Stimulated activated naive B cell treated with anti-CD40 and anti-IgM and Interleukin-4, amounts not matched to agents 10 μg/mL and 1 μg/mL and 100 μg/mL, for 72 hours (primary cell): Measurements from ENCODE around the gene C20orf144.
"Not testable (repeated sequence)": the region's sequence is repeated elsewhere in the genome, so short reads cannot be mapped to it uniquely, and the experiment has no call there.

Experiments used
- ATAC-seq, 2 donors: fragments of 150-1000 bp; cut with Tn5 transposase; replicated peaks; 2 replicates each; pipeline ENCODE4 v1.10.0; 2021; ENCODE audit warnings: moderate library complexity in 1 of 2
- DNase-seq: peaks from one replicate; pipeline ENCODE4 v3.0.0; 2021
- H3K27ac Mint-ChIP-seq: one replicate; pipeline ENCODE4 v1.8.0; 2022; ENCODE audit warnings: mild to moderate bottlenecking, mixed read lengths
- H3K27me3 Mint-ChIP-seq, 2 donors: one replicate each; pipeline ENCODE4 v1.8.0; 2022; ENCODE audit warnings: mixed read lengths in 2 of 2
- H3K36me3 Mint-ChIP-seq, 2 donors: one replicate each; pipeline ENCODE4 v1.8.0; 2022; ENCODE audit warnings: mixed read lengths in 2 of 2, mild to moderate bottlenecking in 1 of 2
- H3K4me1 Mint-ChIP-seq, 2 donors: one replicate each; pipeline ENCODE4 v1.8.0; 2022; ENCODE audit warnings: mixed read lengths in 2 of 2, mild to moderate bottlenecking in 1 of 2
- H3K4me3 Mint-ChIP-seq, 2 donors: one replicate each; pipeline ENCODE4 v1.8.0; 2022; ENCODE audit warnings: mild to moderate bottlenecking in 2 of 2, mixed read lengths in 2 of 2, moderate library complexity in 1 of 2
- H3K9me3 Mint-ChIP-seq, 2 donors: one replicate each; pipeline ENCODE4 v1.8.0; 2022; ENCODE audit warnings: mixed read lengths in 2 of 2, mild to moderate bottlenecking in 1 of 2

Gene C20orf144

DNA sequence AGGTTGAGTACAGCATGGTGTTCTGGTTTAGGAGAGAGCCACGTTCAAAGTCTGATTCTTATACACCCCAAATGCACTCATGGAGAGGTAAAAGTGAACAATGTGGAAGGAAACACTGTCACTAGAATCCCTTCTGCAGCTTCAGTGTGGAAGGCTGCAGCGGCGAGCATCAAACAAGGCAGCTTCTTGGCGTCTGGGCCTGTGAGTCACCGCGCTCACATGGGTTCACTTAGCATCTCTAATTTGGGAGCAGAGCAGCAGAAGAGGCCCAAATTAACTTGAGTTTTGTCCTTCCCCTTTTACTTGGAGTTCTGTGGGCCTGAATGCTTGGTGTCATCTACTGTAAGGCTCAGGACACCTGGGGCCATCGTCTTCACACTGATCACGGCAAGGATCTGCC, 35.0 kb downstream of the C20orf144 start:
- H3K27me3 Mint-ChIP-seq: no peaks in the 10 kb centered on the region
- ATAC-seq: no peak

DNA sequence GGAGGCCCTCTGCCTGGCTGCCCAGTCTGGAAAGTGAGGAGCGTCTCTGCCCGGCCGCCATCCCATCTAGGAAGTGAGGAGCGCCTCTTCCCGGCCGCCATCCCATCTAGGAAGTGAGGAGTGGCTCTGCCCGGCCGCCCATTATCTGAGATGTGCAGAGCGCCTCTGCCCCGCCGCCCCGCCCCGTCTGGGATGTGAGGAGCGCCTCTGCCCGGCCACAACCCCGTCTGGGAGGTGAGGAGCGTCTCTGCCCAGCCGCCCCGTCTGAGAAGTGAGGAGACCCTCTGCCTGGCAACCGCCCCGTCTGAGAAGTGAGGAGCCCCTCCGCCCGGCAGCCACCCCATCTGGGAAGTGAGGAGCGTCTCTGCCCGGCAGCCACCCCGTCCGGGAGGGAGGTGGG, 36.8 kb downstream of the C20orf144 start:
- H3K27me3 Mint-ChIP-seq, H3K9me3 Mint-ChIP-seq, H3K4me3 Mint-ChIP-seq, H3K4me1 Mint-ChIP-seq, DNase-seq, ATAC-seq, H3K27ac Mint-ChIP-seq, H3K36me3 Mint-ChIP-seq: not testable (repeated sequence)

More for the DNA sequence above, 35.0 kb downstream of the C20orf144 start:
- Mint-ChIP-seq H3K4me3 (no peak overlapping the region), H3K4me1 (no peaks in the 10 kb centered on the region), H3K36me3 (peaks cover 2 to 8% of the 10 kb centered on the region in 2 donors), H3K27ac (no peak overlapping the region), H3K9me3 (peaks cover 0 to 3% of the 10 kb centered on the region in 2 donors)
- DNase-seq: no peak

DNA sequence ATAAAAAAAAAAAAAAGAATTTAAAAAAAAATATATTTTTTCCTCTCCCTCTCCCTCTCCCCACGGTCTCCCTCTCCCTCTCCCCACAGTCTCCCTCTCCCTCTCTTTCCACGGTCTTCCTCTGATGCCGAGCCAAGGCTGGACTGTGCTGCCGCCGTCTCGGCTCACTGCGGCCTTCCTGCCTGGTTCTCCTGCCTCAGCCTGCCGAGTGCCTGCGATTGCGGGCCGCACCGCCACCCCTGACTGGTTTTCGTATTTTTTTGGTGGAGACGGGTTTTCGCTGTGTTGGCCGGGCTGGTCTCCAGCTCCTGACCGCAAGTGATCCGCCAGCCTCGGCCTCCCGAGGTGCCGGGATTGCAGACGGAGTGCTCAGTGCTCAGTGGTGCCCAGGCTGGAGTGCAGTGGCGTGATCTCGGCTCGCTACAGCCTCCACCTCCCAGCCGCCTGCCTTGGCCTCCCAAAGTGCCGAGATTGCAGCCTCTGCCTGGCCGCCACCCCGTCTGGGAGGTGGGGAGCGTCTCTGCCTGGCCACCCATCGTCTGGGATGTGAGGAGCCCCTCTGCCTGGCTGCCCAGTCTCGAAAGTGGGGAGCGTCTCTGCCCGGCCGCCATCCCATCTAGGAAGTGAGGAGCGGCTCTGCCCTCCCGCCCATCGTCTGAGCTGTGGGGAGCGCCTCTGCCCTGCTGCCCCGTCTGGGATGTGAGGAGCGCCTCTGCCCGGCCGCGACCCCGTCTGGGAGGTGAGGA, 38.7 kb downstream of the C20orf144 start:
- not testable (repeated sequence) for H3K36me3 Mint-ChIP-seq, ATAC-seq, DNase-seq, H3K4me1 Mint-ChIP-seq, H3K4me3 Mint-ChIP-seq, H3K27me3 Mint-ChIP-seq, H3K27ac Mint-ChIP-seq, H3K9me3 Mint-ChIP-seq

DNA sequence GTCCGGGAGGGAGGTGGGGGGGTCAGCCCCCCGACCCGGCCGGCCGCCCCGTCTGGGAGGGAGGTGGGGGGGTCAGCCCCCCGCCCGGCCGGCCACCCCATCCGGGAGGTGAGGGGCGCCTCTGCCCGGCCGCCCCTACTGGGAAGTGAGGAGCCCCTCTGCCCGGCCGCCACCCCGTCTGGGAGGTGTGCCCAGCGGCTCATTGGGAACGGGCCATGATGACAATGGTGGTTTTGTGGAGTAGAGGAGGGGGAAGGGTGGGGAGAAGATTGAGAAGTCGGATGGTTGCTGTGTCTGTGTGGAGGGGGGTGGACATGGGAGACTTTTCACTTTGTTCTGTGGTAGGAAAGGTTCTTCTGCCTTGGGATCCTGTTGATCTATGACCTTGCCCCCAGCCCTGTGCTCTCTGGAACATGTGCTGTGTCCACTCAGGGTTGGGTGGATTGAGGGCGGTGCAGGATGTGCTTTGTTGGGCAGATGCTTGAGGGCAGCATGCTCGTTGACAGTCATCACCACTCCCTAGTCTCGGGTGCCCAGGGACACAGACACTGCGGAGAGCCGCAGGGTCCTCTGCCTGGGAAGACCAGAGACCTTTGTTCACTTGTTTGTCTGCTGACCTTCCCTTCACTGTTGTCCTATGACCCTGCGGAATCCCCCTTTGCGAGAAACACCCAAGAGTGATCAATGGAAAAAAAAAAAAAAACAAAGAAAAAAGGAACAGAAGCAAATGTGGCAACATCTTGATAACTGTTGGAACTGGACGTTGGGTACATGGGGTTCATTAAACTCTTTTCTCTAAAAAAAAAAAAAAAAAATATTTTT, 39.7 kb downstream of the C20orf144 start:
- Mint-ChIP-seq H3K4me1 (no peaks in the 10 kb centered on the region), H3K4me3 (no peak overlapping the region), H3K36me3 (peaks cover 2 to 8% of the 10 kb centered on the region in 2 donors), H3K9me3 (peaks cover 0 to 3% of the 10 kb centered on the region in 2 donors), H3K27ac (no peak overlapping the region), H3K27me3 (no peaks in the 10 kb centered on the region)
- ATAC-seq (no peak), DNase-seq (no peak)

DNA sequence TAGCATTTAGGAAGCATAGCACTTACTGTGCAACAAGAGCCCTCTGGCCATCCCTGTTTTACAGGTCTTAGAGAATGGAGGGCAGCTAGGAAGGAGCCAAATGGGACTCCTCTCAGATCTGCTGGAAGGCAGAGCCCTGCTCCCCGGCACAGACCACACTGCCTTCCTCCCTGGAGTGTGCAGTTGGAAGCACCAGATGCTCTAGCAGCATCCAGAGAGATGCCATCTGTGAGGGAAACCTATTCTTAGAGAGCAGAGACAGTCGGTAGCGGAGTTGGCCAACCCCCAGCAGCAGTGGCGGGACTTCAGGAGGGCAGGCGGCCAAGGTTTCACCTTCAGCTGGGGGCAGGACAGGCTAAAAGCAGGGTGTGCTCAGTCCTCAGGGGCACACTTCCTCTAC, 40.7 kb downstream of the C20orf144 start:
- H3K36me3 Mint-ChIP-seq: peaks cover 5 to 14% of the 10 kb centered on the region in 2 donors
- H3K27me3 Mint-ChIP-seq: no peaks in the 10 kb centered on the region
- peaks cover 0 to 3% of the 10 kb centered on the region in 2 donors for H3K9me3 Mint-ChIP-seq
- no peak overlapping the region for H3K4me3 Mint-ChIP-seq
- no peaks in the 10 kb centered on the region for H3K4me1 Mint-ChIP-seq
- no peak for DNase-seq
- no peak for ATAC-seq
- no peak overlapping the region for H3K27ac Mint-ChIP-seq

DNA sequence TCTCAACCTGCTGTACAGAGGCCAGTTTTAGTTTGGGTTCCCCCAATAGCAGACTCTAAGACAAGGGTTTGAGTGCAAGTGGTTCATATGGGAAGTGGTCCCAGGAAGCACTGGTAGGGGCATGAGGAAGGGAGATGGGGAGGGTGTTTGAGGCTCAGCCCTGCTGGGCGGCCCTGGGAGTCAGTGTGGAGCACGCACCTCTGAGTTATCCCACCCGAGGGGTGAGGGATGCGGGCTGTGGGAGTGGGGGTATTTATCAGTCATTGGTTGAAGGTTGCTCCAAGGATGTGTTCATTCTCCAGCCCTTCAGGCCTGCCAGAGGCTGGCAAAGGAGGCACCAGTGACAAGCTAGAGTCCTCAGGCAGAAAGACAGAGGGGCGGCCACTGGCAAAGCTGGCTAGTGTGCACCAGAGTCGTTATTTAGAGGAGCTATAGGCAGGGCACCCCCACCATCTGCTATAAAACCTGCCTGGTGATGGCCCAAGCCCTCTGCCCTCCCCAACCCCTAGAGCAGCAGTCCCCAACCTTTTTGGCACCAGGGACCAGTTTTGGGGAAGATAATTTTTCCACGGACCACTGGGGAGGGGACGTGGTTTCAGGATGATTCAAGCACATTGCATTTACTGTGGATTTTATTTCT, 41.5 kb downstream of the C20orf144 start:
- DNase-seq (no peak), ATAC-seq (no peak)
- no peaks in the 10 kb centered on the region for H3K27me3 Mint-ChIP-seq
- peaks cover 5 to 11% of the 10 kb centered on the region in 2 donors for H3K36me3 Mint-ChIP-seq
- H3K9me3 Mint-ChIP-seq: peaks cover 0 to 1% of the 10 kb centered on the region in 2 donors
- no peak overlapping the region for H3K4me3 Mint-ChIP-seq
- no peak overlapping the region for H3K27ac Mint-ChIP-seq
- no peaks in the 10 kb centered on the region for H3K4me1 Mint-ChIP-seq

DNA sequence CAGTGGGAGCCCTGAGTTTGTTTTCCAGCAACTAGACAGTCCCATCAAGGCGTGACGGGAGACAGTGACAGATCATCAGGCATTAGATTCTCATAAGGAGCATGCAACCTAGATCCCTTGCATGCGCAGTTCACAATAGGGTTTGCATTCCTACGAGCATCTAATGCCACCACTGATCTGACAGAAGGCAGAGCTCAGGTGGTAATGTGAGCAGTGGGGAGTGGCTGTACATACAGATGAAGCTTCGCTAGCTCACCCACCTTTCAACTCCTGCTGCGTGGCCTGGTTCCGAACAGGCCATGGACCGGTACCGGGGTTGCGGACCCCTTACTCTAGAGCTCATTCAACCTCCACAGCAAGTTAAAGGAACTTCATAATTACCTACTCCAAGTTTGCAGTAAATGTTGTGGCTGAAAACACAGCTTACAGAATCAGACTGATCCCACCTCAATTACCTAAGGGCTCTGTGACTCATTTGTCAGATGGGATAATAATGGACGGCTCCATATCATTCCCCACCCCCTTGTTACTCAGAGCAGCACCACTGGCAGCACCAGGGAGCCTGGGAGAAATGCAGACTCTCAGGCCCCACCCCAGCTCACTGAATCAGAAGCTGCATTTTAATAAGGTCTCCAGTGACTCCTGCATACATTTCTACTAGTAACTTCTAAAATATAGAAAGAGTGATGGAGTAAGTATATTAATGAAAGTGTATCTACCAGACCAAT, 42.2 kb downstream of the C20orf144 start:
- Mint-ChIP-seq H3K4me1 (peaks cover 0 to 3% of the 10 kb centered on the region in 2 donors), H3K27me3 (no peaks in the 10 kb centered on the region), H3K27ac (no peak overlapping the region), H3K4me3 (no peak overlapping the region), H3K36me3 (peaks cover 5 to 11% of the 10 kb centered on the region in 2 donors), H3K9me3 (peaks cover 0 to 1% of the 10 kb centered on the region in 2 donors)
- ATAC-seq: no peak
- DNase-seq: no peak

DNA sequence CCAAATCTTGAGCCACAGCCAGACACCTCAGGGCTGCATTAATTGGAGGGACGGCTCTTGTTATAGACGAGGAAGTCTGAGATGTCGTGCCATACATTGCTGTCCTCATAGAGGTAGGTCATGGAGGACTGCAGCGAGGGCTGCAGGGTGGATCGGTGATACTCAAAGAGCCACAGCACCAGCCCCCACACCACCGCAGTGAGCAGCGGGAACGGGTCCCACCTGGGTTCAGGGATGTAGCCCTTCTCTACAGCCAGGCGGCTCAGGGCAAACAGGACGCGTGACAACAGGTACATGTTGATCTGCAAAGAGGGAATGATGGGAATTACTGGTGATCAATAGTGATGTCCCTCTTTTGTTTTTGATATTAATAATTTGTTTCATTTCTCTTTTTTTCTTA, 45.5 kb downstream of the C20orf144 start:
- no peaks in the 10 kb centered on the region for H3K27me3 Mint-ChIP-seq
- no peak overlapping the region for H3K4me3 Mint-ChIP-seq
- H3K27ac Mint-ChIP-seq: no peak overlapping the region
- no peak for DNase-seq
- peaks cover 5 to 13% of the 10 kb centered on the region in 2 donors for H3K4me1 Mint-ChIP-seq
- no peaks in the 10 kb centered on the region for H3K9me3 Mint-ChIP-seq
- peaks cover 17 to 25% of the 10 kb centered on the region in 2 donors for H3K36me3 Mint-ChIP-seq
- ATAC-seq: no peak

DNA sequence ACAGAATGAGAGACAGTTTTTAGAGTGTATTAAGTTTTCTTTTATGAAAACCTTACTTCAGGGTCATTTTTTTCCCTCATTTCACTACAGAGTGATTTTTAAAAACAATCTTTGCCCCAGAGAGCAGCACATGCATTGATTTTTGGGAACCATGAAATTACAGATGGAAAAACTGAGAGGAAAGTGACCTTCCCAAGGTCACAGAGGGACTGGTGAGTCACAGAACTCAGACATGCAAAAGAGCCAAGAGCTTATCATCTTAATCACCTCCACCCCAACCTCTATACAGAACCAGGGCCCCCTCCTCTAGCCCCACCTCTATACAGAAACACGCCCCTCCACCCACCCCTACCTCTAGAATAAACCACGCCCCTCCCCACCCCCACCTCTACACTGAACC, 47.3 kb downstream of the C20orf144 start:
- Mint-ChIP-seq H3K27ac (peak overlapping the region; percentile 14), H3K4me1 (peaks cover 5 to 13% of the 10 kb centered on the region in 2 donors), H3K36me3 (peaks cover 23 to 36% of the 10 kb centered on the region in 2 donors), H3K27me3 (no peaks in the 10 kb centered on the region), H3K9me3 (no peaks in the 10 kb centered on the region), H3K4me3 (no peak overlapping the region)
- DNase-seq (no peak), ATAC-seq (peak in 1 of 2 donors; percentile 52)

DNA sequence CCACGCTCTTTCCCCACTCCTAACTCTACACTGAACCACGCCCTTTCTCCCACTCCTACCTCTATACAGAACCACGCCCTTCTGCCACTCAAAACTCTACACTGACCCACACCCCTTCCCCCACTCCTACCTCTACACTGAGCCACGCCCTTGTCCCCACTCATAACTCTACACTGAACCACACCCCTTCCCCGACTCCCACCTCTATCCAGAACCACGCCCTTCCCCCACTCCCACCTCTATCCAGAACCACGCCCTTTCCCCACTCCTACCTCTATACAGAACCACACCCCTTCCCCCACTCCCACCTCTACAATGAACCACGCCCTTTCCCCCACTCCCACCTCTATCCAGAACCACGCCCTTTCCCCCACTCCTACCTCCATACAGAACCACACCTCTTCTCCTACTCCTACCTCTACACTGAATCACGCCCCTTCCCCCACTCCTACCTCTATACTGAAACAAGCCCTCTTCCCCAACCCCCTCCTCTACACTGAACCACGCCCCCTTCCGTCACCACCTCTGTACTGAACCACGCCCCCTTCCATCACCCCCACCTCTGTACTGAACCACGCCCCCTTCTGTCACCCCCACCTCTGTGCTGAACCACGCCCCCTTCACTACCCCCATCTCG, 47.9 kb downstream of the C20orf144 start:
- Mint-ChIP-seq H3K27me3 (no peaks in the 10 kb centered on the region), H3K9me3 (no peaks in the 10 kb centered on the region), H3K36me3 (peaks cover 23 to 36% of the 10 kb centered on the region in 2 donors), H3K4me3 (no peak overlapping the region), H3K4me1 (peaks cover 5 to 13% of the 10 kb centered on the region in 2 donors), H3K27ac (no peak overlapping the region)
- ATAC-seq: no peak
- DNase-seq: no peak

DNA sequence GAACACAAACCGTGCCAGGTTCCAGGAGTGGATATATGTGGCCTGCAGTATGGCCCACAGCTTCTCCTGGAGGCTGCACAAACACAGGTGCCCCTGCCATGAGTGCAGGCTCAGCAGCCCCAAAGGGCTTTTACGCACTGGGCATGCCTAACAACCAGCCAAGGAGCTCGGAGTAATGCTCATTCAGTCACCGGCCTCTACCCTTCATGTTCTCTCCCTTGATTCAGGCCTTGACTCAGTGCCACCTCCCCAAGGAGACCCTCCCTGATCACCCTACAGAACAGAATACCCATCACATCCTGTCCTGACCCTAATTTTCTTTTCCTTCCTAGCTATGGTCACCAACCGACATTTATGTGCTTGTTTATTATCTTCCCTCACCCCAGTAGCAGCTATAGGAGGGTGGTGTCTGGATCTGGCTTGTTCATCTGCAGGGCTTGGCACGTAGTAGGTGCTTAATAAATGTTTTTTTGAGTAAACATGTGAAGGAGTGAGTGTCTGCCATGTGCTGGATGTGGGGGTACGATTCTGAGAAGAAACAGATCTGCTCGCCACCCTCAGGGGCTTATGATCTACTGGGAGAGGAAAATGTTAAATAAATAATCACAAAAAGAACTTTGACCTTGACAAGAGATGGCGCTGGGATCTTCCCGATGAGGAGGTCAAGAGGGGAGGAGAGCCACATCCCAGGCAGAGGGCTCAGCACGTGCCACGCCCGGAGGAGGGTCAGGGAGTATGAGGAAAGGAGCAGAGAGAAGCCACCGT, 48.7 kb downstream of the C20orf144 start:
- Mint-ChIP-seq H3K36me3 (peaks cover 23 to 36% of the 10 kb centered on the region in 2 donors), H3K27me3 (no peaks in the 10 kb centered on the region), H3K9me3 (no peaks in the 10 kb centered on the region), H3K4me3 (no peak overlapping the region), H3K4me1 (peaks cover 5 to 13% of the 10 kb centered on the region in 2 donors), H3K27ac (no peak overlapping the region)
- DNase-seq (no peak), ATAC-seq (no peak)

DNA sequence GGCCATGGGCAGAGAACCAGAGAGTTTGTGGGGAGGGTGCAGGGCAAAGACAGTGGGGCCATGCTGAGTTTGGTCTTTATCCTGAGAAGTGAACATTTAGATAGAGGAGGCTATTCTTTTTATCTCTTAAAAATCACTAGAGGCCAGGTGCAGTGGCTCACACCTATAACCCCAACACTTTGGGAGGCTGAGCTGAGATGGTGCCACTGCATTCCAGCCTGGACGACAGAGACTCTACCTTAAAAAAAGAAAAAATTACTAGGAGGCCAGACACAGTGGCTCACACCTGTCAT, 49.3 kb downstream of the C20orf144 start:
- no peaks in the 10 kb centered on the region for H3K27me3 Mint-ChIP-seq
- no peak overlapping the region for H3K27ac Mint-ChIP-seq

More for the DNA sequence above, 49.3 kb downstream of the C20orf144 start:
- Mint-ChIP-seq H3K4me3 (no peak overlapping the region), H3K9me3 (no peaks in the 10 kb centered on the region), H3K4me1 (peaks cover 5 to 13% of the 10 kb centered on the region in 2 donors), H3K36me3 (peaks cover 25 to 36% of the 10 kb centered on the region in 2 donors)
- ATAC-seq (no peak), DNase-seq (no peak)
